H1 (cell line): ENCODE results near the gene CTCF. TPM values are rescaled to one million over a fixed set of nuclear protein-coding genes. Genes with fewer than 3 reads are reported as not detected.

ENCODE experiments used
- CTCF ChIA-PET: fragments of 300-600 bp; sonication (Branson Sonifier 250); formaldehyde crosslinking; loops from one replicate; lab custom pipeline; 2021; ENCODE audit not compliant: partially characterized antibody; lab: Charles Lee
- POLR2A ChIA-PET: fragments of 300-600 bp; sonication (Branson Sonifier 250); formaldehyde crosslinking; loops from one replicate; lab custom pipeline; 2021; ENCODE audit warnings: inconsistent platforms; ENCODE audit not compliant: partially characterized antibody; lab: Charles Lee
- DNase-seq, 2 experiments: peaks; one replicate each; pipeline versions ENCODE4 v3.0.0 to v3.0.0-alpha.2; 2010 to 2022; ENCODE audit warnings: low spot score in 2 of 2, low read depth in 1 of 2, mixed read lengths in 1 of 2
- FAIRE-seq: peaks from 2 replicates; lab custom pipeline; 2011; peaks lifted over from hg19 to GRCh38; lab: Jason Lieb, UNC
- H2AFZ ChIP-seq: 2 replicates; pipeline ENCODE4 v1.8.1; 2012; ENCODE audit warnings: low read length, inconsistent platforms
- H2AK5ac ChIP-seq: 2 replicates; pipeline ENCODE4 v1.6.1; 2013; ENCODE audit warnings: low read depth, low read length
- H2BK120ac ChIP-seq: replicated peaks from 2 replicates; pipeline ENCODE3; 2013; ENCODE audit warnings: low read depth, low read length, inconsistent platforms
- H2BK12ac ChIP-seq: 2 replicates; pipeline ENCODE4 v1.6.1; 2013; ENCODE audit warnings: low read depth, low read length
- H2BK15ac ChIP-seq: 2 replicates; pipeline ENCODE4 v1.6.1; 2013; ENCODE audit warnings: low read length
- H2BK20ac ChIP-seq: 2 replicates; pipeline ENCODE4 v1.6.1; 2013; ENCODE audit warnings: low read length
- H2BK5ac ChIP-seq: 2 replicates; pipeline ENCODE4 v1.6.1; 2013; ENCODE audit warnings: low read depth, low read length
- H3K14ac ChIP-seq: 2 replicates; pipeline ENCODE4 v1.6.1; 2013; ENCODE audit warnings: inconsistent platforms; ENCODE audit not compliant: insufficient read length
- H3K18ac ChIP-seq: 2 replicates; pipeline ENCODE4 v1.6.1; 2013; ENCODE audit warnings: low read length; ENCODE audit errors: extremely low read depth
- H3K23ac ChIP-seq: 2 replicates; pipeline ENCODE4 v1.6.1; 2013; ENCODE audit warnings: inconsistent platforms; ENCODE audit not compliant: insufficient read length
- H3K23me2 ChIP-seq: 2 replicates; pipeline ENCODE4 v1.6.1; 2013; ENCODE audit warnings: low read depth, low read length
- H3K27ac ChIP-seq: 2 replicates; pipeline ENCODE4 v1.6.1; 2011; ENCODE audit warnings: low read depth, low read length, inconsistent platforms
- H3K27me3 ChIP-seq, 4 experiments: replicated peaks in 1 of 4; 1 replicate in 1 of 4; 2 replicates in 3 of 4; pipeline versions ENCODE4 v1.6.1 to v1.8.1; 2011 to 2013; ENCODE audit warnings: low read length in 3 of 4, mild to moderate bottlenecking in 3 of 4, inconsistent platforms in 2 of 4, mixed read lengths in 2 of 4, moderate library complexity in 1 of 4; ENCODE audit not compliant: control insufficient read depth in 3 of 4, insufficient read depth in 3 of 4; ENCODE audit errors: extremely low read depth in 1 of 4
- H3K36me3 ChIP-seq, 4 experiments: 2 replicates each; pipeline versions ENCODE4 v1.6.1 to v1.8.1; 2011 to 2013; ENCODE audit warnings: mild to moderate bottlenecking in 4 of 4, low read length in 3 of 4, moderate library complexity in 2 of 4, control low read depth in 1 of 4, inconsistent platforms in 1 of 4; ENCODE audit not compliant: insufficient read depth in 4 of 4, control insufficient read depth in 2 of 4
- H3K4ac ChIP-seq: replicated peaks from 2 replicates; pipeline ENCODE3; 2013; ENCODE audit warnings: low read length, low read depth, mixed read lengths, inconsistent platforms; ENCODE audit not compliant: insufficient read length
- H3K4me1 ChIP-seq, 4 experiments: replicated peaks in 1 of 4; 1 replicate in 1 of 4; 2 replicates in 3 of 4; pipeline versions ENCODE4 v1.6.1 to v1.8.1; 2011 to 2013; ENCODE audit warnings: low read length in 3 of 4, inconsistent platforms in 2 of 4, mixed read lengths in 1 of 4; ENCODE audit not compliant: insufficient read depth in 4 of 4, control insufficient read depth in 3 of 4
- H3K4me2 ChIP-seq, 2 experiments: 2 replicates each; pipeline versions ENCODE4 v1.6.1 to v1.8.1; 2011 to 2013; ENCODE audit warnings: low read depth in 2 of 2, low read length in 2 of 2, control low read depth in 1 of 2, inconsistent platforms in 1 of 2, mild to moderate bottlenecking in 1 of 2; ENCODE audit not compliant: insufficient read depth in 1 of 2
- H3K4me3 ChIP-seq, 4 experiments: fragments of 200-600, 300-600 bp in 1 of 4; sonication (generic), shearing (Covaris generic), sonication (Bioruptor Twin) in 1 of 4; 2 replicates each; pipeline versions ENCODE4 v1.5.1 to v1.8.1; 2011 to 2016; ENCODE audit warnings: low read length in 4 of 4, low read depth in 3 of 4, control low read depth in 2 of 4, inconsistent platforms in 2 of 4, mild to moderate bottlenecking in 2 of 4, mixed read lengths in 1 of 4, moderate library complexity in 1 of 4; ENCODE audit not compliant: insufficient read depth in 2 of 4; ENCODE audit errors: extremely low read depth in 1 of 4
- H3K56ac ChIP-seq: replicated peaks from 2 replicates; pipeline ENCODE3; 2013; ENCODE audit warnings: low read depth, mild to moderate bottlenecking, mixed read lengths, low read length, inconsistent platforms; ENCODE audit not compliant: insufficient read length
- H3K79me1 ChIP-seq: 2 replicates; pipeline ENCODE4 v1.6.1; 2013; ENCODE audit warnings: low read depth, low read length, control low read depth
- H3K79me2 ChIP-seq, 2 experiments: 2 replicates each; pipeline versions ENCODE4 v1.6.1 to v1.8.1; 2012 to 2013; ENCODE audit warnings: low read length in 2 of 2, mild to moderate bottlenecking in 2 of 2, inconsistent platforms in 1 of 2; ENCODE audit not compliant: insufficient read depth in 2 of 2, control insufficient read depth in 1 of 2
- H3K9ac ChIP-seq, 4 experiments: replicated peaks in 1 of 4; 1 replicate in 1 of 4; 2 replicates in 3 of 4; pipeline versions ENCODE4 v1.6.1 to v1.8.1; 2011 to 2013; ENCODE audit warnings: low read depth in 3 of 4, low read length in 3 of 4, control low read depth in 2 of 4, mild to moderate bottlenecking in 2 of 4, moderate library complexity in 2 of 4, inconsistent platforms in 1 of 4; ENCODE audit errors: extremely low read depth in 1 of 4
- H3K9me3 ChIP-seq, 2 experiments: 2 replicates each; pipeline versions ENCODE4 v1.6.1 to v1.8.1; 2012 to 2013; ENCODE audit warnings: mild to moderate bottlenecking in 2 of 2, moderate library complexity in 2 of 2, control low read depth in 1 of 2, inconsistent platforms in 1 of 2, low read depth in 1 of 2, low read length in 1 of 2, mixed read lengths in 1 of 2; ENCODE audit not compliant: insufficient read depth in 2 of 2
- H4K20me1 ChIP-seq, 2 experiments: replicated peaks in 1 of 2; 2 replicates each; pipeline versions ENCODE3 to v1.8.1; 2011 to 2013; ENCODE audit warnings: inconsistent platforms in 2 of 2, low read length in 2 of 2, mild to moderate bottlenecking in 1 of 2; ENCODE audit not compliant: insufficient read depth in 2 of 2, control insufficient read depth in 1 of 2
- H4K5ac ChIP-seq: 2 replicates; pipeline ENCODE4 v1.6.1; 2013; ENCODE audit warnings: low read length, low read depth, mixed read lengths, inconsistent platforms; ENCODE audit not compliant: insufficient read length
- H4K8ac ChIP-seq: 2 replicates; pipeline ENCODE4 v1.8.0; 2013; ENCODE audit warnings: mild to moderate bottlenecking, moderate library complexity, low read length, inconsistent platforms; ENCODE audit not compliant: insufficient read depth; ENCODE audit errors: extremely low read depth
- H4K91ac ChIP-seq: replicated peaks from 2 replicates; pipeline ENCODE3; 2013; ENCODE audit warnings: low read length, mixed read lengths, inconsistent platforms; ENCODE audit not compliant: insufficient read length
- CBX5 ChIP-seq: fragments of 300-800, 300-1000 bp; sonication (generic); IDR thresholded peaks from 2 replicates; pipeline ENCODE4 v1.7.1; 2016; ENCODE audit warnings: antibody characterized with exemption, low read length, low read depth
- KDM4A ChIP-seq: IDR thresholded peaks from one replicate; pipeline ENCODE4 v1.7.1; 2012; ENCODE audit warnings: low read depth, mild to moderate bottlenecking, moderate library complexity, low read length, inconsistent platforms; ENCODE audit not compliant: severe bottlenecking
- WGBS, 2 experiments: shearing (Covaris generic) in 1 of 2; methylation state at CpG; one replicate each; pipeline versions ENCODE4 v1.1.6 to v1.1.7; 2013 to 2015; ENCODE audit warnings: low lambda C conversion rate in 2 of 2, mixed read lengths in 2 of 2, inconsistent platforms in 1 of 2, low coverage in 1 of 2, missing lambda C conversion rate in 1 of 2; ENCODE audit not compliant: insufficient replicate concordance in 2 of 2, insufficient coverage in 1 of 2, insufficient read length in 1 of 2; ENCODE audit errors: extremely low coverage in 1 of 2, missing lambda C conversion rate in 1 of 2; 5-methylcytosine and 5-hydroxymethylcytosine counted together
- polyA plus RNA-seq, 7 experiments: library from polyadenylated mRNA; depleted of rRNA in 3 of 7; stranded (reverse) in 5 of 7; unstranded in 2 of 7; fragments of >200 nt in 5 of 7; fragments of 200-250 nt in 2 of 7; gene quantifications; 1 replicate in 5 of 7; 2 replicates in 1 of 7; 4 replicates in 1 of 7; pipeline versions ENCODE4 v1.2.1 to v1.2.3, GENCODE V29; 2011 to 2013; ENCODE audit warnings: missing spikeins in 2 of 7, mixed read lengths in 2 of 7
- total RNA-seq: library from RNA; stranded (reverse); fragmentation: NEBNext Ultra II Directional; extraction: Animal tissue kit (Norgen Biotek cat#: 25700); gene quantifications from 2 replicates; pipeline ENCODE4 v1.2.1, GENCODE V29; 2021

CTCF gene
- total and polyA plus RNA-seq, 2 of the 8 experiments (the other 6 are each of a cell fraction or from before 2014, with no cell fraction given), result 32.4 to 66.0 TPM

GRCh38 chr16:67648764-67649407 is 86.6 kb downstream of the CTCF start:
- H3K56ac ChIP-seq, result no peak overlapping the region
- H4K8ac ChIP-seq, result no peak overlapping the region
- H2BK5ac ChIP-seq, result no peak overlapping the region
- H2BK120ac ChIP-seq, result no peak overlapping the region
- peaks cover 11% of the 10 kb centered on the region; the same call in 1 of the 2 replicates for H3K23me2 ChIP-seq
- no peak overlapping the region for H2AK5ac ChIP-seq
- H4K20me1 ChIP-seq, result peaks cover 5 to 15% of the 10 kb centered on the region in 2 experiments
- H3K9ac ChIP-seq, result no peak overlapping the region
- peak overlapping the region; percentile 16 to 49 for H3K4me2 ChIP-seq
- H3K4me3 ChIP-seq, result peak overlapping the region in 1 of 4 experiments; percentile 22; a peak in 1 of 8 replicates
- H2BK15ac ChIP-seq, result no peak overlapping the region
- no peaks in the 10 kb centered on the region for H3K36me3 ChIP-seq
- H3K9me3 ChIP-seq, result no peaks in the 10 kb centered on the region
- H3K27ac ChIP-seq, result no peak overlapping the region
- H3K18ac ChIP-seq, result no peak overlapping the region; the same call in 1 of the 2 replicates
- no peak overlapping the region for H3K23ac ChIP-seq
- no peaks in the 10 kb centered on the region for H3K79me1 ChIP-seq
- no peak overlapping the region for H2AFZ ChIP-seq
- FAIRE-seq, result no peak
- no peaks in the 10 kb centered on the region for H3K79me2 ChIP-seq
- no peak overlapping the region for H2BK20ac ChIP-seq
- H3K4me1 ChIP-seq, result peaks cover 0 to 24% (median 9%) of the 10 kb centered on the region in 4 experiments; a peak in 5 of 7 replicates
- H2BK12ac ChIP-seq, result no peak overlapping the region
- no peak overlapping the region for H3K14ac ChIP-seq
- no peak overlapping the region for H4K91ac ChIP-seq
- peaks cover 3 to 39% (median 24%) of the 10 kb centered on the region in 4 experiments; a peak in 6 of 7 replicates for H3K27me3 ChIP-seq
- TF ChIP-seq CBX5, result no peak
- TF ChIP-seq KDM4A, result peak; percentile 10
- TF ChIP-seq, all 59 proteins: peak for 1
- POLR2A ChIA-PET, result interaction anchor here (0.7 to 3.4 kb wide), 8 partner anchors 9 to 168 kb away, joined by 3 to 13 read pairs (median 4); partner anchors contain the start of genes ACD, ATP6V0D1, CTCF and RIPOR1
- no peak for DNase-seq
- Histone ChIP-seq H4K5ac (no peak overlapping the region), H3K4ac (no peak overlapping the region)
- CTCF ChIA-PET, result interaction anchor here (0.8 to 18.0 kb wide), 14 partner anchors 10 to 155 kb away, joined by 3 to 202 read pairs (median 6); partner anchors contain the start of genes ACD, C16orf86, ENKD1 and PARD6A
- 86% methylated on average over 29 of the region's 35 CpGs; no CpG with 5 or more reads in 1 of the 2 experiments for WGBS, 2 experiments
